ENCODE data around the gene RGS9.
"Not testable (repeated sequence)": the region's sequence is repeated elsewhere in the genome, so short reads cannot be mapped to it uniquely, and the experiment has no call there.

RGS9 gene

DNA sequence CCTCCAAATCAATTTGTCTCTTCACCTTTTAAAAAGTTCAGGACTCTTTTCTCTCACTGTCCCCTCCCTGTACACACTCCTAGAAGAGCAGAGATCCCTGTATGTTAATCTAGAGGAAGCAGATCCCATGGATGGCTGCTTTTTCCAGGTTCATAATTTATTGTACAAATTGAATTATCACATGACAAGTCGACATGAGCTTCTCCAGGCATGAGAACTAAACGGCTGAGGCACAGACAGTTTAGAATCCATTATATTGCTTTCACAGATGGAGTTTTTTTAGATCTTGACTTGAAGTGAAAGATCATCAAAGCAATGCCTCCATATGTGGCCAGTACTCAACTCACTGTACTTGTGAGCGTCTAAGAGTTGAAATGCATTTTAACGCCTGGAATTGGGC lies 47.9 kb downstream of the RGS9 start:
- no peak for DNase-seq

DNA sequence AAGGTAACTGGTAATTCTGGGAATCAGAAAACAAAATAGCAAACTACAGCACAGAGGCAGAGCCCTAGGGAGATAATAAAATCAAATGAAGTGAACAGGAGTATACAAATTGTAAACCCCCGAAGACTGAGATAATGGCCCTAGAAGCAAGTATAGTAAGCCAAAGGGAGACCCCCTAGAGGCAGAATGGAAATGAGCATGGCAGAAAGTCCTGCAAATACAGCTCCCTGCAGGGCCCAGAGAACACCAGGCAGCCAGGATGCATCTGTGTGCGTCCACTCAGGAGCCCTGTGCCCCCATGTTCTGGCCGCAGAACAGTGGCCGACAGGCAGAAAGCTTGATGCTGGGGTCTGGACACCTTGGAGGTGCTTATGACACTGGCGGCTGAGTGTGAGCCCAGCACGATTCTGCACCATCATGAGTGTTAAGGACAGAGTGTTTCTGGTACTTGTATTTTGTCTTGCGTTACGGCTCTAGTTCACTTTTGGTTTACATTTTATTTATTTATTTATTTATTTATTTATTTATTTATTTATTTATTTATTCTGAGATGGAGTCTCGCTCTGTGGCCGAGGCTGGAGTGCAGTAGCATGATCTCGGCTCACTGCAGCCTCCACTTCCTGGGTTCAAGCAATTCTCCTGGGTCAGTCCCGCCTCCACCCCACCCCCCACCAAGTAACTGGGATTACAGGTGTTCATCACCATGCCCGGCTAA lies 48.7 kb downstream of the RGS9 start:
- DNase-seq = no peak

DNA sequence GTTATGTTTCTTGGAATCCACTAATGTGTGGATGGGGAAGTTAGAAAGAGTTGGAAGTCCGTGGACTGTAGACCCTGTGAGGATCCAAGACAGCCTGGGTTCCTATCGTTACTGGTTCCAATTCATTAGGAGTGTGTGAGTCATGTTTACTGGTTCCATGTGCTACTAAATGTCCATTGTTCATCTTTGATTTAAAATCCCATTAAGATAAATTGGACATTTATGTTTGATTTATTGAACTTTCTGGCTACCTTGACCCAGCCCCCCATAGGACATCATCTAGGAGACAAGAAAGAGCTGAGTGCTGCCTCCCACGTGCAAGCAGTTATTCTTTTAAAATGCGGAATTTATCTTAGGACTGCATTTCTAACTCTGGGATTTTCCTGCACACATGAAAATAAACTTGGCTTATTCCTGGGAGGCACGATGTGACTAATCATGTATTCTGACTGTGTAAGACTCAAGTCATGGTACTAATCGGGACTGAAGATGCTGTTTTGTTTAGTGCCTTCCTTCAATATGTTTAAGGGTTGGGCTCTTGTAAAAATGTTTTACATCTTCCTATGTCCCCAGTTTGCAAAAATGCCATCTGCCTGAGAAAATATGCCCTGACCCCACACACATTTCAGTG lies 53.4 kb downstream of the RGS9 start:
- no peak for DNase-seq

DNA sequence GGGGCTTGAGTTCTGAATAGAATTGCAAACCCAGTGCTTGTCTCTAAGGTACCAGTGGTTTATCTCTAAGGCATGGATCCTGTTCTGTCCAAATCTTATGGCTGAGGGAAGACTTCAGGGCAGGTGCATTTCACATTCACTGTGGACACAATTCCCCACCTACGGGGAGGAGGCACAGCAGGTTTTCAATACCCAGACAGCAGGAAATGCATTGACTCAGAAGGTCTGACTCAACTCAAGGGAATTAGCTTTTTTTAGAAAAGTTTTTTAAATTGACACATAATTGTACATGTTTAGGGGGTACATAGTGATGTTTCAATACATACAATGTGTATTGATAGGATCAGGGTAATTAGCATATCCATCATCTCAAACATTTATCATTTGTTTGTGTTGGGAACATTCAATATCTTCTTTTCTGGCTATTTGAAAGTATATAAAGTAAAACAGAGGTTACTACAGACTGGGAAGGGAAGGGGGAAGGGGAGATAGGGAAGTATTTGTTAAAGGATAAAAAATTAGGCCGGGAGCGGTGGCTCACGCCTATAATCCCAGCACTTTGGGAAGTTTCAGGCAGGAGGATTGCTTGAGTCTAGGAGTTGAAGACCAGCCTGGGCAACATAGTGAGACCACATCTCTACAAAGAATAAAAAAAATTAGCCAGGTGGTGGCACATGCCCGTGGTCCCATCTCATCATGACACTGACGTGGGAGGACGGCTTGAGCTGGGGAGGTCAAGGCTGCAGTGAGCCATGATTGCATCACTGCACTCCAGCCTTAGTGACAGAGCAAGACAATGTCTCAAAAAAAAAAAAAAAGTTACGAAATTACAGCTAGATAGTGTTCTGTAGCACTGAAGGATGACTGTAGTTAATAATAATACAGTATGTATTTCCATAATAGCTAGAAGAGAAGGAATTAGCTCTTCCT lies 54.9 kb downstream of the RGS9 start:
- DNase-seq = no peak

DNA sequence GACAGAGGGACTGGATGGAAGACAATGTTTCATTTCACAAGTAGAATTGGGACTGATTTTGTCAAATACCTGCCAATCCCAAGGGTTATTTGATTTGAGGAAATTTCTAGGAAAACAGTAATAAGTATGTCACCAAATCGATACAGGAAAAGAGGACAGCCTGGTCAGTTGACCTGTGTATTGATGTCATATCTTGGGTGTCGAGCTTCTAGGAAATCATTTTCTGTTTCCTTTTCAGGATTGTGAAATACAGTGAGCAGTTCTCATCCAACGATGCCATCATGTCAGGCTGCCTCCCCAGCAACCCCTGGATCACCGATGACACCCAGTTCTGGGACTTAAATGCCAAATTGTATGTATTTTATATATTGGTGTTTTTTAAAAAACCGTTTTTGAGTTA lies 56.1 kb downstream of the RGS9 start:
- no peak for DNase-seq

DNA sequence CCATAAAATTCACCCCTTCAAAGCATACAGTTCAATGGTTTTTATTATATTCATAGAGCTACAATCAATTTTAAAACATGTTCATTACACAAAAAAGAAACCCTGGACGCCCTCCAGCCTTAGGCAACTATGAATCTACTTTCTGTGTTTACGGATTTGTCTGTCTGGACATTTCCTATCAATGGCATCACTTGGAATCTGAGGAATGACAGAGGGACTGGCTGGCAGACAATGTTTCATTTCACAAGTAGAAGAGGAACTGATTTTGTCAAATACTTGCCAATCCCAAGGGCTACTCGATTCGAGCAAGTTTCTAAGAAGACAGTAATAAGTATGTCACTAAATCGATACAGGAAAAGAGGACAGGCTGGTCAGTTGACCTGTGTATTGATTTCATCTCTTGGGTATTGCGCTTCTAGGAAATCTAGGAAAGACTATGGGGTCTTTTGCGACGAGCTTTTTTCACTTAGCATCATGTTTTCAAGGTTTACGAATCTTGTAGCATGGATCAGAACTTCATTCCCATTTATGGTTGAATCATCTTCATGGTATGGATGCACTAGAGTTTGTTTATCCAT lies 56.6 kb downstream of the RGS9 start:
- no peak for DNase-seq

DNA sequence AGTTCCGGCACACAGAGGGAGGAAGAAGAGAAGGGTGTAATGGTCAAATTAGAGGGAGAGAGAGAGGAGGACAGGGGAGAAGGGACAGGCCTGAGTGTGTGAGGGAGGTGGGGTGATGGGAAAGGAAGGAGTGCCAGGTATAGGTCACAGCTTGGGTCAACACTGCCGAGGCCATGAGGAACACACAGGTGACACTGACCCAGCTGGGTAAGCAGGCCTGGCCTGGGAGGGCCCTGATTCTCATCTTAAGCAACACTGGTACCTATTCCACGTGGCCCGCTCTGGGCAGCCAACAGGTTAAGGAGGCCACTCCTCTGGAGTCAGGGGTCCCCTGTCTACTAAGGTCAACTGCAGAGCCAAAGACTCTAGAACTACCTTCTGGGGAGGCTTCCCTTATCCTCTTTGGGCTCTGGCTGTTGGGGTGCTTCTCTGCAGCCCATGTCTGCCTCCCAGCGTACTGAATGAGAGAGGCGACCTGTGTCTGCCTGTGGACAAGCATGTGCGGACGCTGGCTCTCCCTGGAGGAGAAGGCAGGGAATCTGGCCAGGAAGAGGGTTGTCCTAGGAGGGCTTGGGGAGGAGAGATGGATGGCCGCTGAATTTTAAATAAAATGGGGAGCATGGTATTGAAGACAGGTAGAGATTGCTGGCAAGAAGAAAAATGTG lies 57.6 kb downstream of the RGS9 start:
- no peak for DNase-seq

DNA sequence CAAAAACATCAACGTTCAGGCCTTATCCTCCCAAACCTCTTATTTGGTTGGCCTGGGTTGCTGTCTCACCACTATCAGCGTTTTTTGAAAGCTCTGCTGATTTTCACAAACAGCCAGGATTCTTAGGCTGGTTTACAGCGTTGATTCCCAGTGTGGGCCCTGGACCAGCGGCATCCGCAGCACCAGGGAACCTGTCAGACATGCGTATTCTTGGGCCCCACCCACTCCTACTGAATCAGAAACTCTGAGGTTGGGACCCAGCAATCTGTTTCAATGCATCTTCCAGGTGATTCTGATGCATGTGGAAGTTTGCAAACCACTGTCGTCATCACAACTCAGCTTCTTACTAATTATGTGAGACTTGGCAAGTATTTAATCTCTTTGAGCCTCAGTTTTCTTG lies 58.5 kb downstream of the RGS9 start:
- no peak for DNase-seq

DNA sequence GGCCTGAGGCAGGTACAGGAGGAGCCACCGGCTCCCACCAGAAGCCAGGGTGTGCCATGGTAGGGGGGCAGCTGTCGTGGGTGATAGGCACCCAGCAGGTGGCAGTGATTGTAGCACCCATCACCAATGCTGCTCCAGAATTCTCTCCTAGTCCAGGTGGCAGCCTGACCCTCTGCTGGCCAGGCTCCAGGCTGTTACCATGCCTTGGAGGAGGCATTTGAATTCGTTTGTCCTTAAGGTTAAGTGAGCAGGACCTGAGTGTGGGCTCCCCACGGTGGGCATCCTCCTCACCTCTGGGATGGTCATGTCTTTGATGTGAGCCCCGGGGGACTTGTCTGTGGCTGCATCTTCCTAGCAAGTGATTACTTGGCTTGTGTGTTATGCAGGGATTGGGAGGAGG lies 59.4 kb downstream of the RGS9 start:
- no peak for DNase-seq

DNA sequence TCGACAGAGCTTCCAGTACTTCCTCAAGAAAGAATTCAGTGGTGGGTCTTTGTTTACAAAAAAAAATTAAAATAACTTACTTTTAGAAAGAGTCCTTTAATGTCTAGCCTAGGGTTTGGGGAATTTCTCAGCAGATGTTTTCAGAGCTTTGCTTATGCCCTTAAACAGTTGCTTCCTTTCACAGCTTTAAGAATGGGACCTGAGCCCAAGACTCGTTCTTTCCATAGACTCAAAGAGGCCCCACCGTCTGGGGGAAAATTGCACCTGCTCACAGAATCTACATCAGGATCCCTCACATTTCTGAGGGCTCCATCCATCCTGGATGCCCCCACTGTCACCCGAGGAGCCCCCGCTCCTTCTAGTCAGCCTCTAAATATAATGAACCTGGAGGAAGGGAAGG lies 60.0 kb downstream of the RGS9 start:
- no peak for DNase-seq

DNA sequence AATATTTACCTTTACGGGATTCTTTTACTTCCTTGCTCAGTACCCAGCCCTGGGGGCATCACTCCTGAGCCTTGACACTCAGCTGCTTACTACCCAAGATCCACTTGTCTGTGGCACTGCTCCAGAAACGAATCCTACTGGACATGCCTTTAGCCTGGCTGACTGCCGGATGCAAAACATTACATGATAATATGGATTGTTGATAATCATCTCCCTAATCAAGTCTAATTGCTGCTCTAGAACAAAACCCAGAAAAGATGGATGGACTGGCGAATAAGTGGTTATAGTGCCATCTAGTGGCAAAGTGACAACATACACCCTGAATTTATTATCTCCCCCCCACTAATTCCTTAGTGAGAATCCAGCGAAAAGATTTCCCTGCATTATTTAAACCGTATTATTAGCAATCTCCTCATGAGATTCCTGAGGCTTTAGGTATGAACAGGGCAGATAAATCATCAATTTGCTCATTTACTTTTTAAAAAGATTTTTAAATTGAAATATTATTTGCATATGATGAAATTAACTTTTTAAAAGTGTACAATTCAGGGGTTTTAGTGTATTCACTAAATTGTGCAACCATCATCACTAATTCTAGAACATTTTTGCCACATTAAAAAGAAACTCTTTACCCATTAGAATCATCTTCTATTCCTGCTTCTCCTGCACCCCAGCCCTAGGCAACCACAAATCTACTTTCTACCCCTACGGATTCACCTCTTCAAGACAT lies 61.6 kb downstream of the RGS9 start:
- DNase-seq = no peak

DNA sequence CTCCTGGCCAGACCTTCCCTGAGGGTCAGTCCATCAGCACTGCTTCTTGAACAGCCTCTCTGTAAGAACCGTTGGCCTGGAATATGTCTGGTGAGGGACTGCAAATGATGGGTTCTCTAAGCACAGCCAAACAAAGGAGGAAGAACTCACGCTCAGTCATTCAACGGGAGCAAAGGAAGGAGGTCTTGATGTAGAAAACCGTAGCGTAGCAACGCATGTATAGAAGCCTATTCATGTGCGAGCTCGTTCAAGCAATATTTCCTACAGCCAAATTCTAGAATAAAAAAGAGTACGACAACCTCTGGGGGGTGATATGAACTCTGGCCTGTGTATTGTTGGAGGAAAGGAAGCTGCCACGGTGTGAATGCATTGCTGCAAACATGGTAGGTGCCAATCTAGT lies 64.2 kb downstream of the RGS9 start:
- no peak for DNase-seq

DNA sequence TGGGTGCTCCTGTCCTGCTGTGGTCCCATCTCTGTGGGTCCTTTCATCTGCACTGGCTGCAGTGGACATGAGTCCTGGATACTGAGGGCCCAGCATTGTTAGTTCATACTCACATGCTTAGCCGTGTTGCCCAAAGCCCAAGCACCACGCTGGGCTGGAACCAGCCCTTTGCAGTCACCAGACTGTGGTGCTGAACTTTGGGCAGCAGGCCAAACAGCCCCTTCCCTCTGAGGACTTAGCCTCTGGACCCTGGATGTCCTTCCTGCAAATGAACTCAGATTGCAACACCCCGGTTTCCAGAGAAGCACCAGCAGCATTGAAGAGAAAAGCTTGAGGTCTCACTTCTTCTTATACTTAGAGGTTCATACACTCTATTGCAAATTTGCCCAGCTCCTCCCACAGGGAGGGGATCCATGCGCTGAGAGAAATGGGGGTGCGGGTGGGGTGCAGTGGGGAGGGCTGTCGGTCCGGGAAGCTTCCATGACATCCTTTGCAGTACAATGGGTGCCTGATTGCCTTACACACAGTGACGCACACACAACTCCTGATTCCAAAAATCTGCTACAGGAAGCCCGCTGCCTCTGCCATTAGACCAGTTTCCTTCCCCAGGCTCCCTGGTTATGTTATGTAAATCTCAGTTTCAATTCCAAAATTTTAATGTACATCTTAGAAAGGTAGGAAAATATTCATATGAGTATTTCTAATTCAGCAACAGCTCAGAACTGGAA lies 65.8 kb downstream of the RGS9 start:
- DNase-seq = no peak

DNA sequence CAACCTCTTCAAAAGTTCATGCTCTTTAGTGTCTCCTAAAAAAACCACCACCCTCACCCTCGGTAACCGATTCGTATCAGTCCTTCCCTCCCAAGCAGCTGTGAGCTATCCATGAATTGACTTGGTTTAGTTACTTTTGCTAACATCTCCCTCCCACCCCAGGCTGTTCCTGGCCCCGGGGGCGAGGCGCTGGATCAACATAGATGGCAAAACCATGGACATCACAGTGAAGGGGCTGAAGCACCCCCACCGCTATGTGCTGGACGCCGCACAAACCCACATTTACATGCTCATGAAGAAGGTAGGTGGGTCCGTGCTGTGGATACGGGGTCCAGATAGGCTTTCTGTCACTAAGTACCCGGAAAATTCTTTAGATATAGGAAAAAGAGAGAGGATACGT lies 66.8 kb downstream of the RGS9 start:
- no peak for DNase-seq

DNA sequence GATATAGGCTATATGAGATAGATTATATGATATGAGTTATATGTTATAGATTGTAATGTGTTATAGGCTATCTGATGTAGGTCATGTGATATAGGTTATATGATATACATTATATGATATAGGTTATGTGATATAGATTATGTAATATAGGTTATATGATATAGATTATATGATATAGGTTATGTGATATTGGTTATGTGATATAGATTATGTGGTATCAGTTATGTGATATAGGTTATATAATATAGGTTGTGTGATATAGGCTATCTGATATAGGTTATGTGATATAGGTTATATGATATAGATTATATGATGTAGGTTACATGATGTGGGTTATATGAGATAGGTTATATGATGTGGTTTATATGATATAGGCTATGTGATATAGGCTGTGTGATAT lies 68.5 kb downstream of the RGS9 start:
- no peak for DNase-seq

DNA sequence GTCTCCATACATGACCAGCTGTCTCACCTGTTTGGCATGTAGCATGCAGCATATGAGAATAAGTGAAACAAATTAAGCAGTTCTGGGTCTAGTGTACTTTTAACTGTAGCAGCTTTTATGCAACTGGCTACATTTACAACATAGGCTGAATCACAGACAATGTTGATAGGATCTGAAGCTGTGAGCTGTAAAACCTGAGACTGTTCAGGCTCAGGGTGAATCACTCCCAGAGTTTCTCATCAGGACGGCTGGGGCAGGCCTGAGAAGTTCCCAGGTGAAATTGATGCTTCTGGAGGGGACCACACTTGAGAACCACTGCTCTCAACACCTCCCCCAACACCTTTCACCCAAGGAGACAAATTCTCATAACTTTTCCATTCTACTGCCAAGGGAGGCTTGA lies 70.3 kb downstream of the RGS9 start:
- DNase-seq = not testable (repeated sequence)

DNA sequence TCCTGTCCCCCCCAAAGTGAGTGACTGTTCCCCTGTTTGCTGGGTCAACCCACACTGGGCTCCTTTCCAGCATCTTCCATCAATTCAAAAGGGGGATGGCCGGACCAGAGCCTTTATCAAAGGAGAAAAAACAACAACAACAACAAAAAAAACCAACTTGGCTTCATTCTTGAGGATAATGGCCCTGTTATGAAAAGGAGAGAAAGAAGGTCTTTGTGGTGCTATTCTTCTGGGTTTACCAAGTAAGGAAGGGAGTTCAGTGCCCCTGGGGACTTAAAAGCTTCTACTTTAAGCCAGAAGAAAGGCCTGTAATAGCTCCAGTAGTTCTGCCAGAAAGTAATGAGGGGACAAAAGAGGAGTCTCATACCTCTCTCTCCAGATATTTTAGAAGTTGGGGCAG lies 71.5 kb downstream of the RGS9 start:
- no peak for DNase-seq

DNA sequence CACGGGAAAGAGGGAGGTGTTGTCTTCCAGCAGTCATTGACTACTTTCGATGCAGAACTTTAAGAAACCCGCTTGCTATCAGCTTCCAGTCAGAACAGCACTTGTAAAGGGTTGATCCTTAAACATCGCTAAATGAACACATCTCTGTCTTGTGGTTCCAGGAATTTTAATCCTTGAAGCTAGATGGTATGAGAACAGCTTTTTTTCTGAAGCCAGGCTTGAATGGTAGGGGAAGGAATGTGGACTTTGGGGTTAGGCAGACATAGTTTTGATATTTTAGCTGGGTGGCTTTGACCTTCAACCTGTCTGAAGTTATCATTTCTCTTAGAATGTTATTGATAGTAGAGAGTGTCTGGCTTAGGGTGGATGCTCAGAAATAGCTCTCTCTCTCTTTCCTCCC lies 81.1 kb downstream of the RGS9 start:
- DNase-seq = no peak

DNA sequence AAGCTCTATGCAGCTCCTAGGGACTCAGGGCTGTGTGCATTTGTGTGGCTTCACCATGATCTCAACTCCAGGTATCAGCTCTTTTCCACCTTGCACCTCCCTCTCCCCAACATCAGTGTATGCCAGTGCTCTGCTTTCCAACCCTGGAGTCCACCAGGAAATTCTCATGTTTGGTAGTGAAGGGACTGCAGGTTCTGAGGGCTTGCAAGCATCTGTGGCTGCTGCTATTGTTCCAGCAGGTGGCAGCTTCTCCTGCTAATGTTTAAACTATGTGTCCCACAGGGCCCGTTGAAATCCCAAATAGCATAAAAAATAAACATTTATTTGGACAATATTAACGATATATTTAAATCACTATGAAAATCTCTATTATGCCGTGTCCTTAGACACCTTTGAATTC lies 82.0 kb downstream of the RGS9 start:
- DNase-seq = no peak

DNA sequence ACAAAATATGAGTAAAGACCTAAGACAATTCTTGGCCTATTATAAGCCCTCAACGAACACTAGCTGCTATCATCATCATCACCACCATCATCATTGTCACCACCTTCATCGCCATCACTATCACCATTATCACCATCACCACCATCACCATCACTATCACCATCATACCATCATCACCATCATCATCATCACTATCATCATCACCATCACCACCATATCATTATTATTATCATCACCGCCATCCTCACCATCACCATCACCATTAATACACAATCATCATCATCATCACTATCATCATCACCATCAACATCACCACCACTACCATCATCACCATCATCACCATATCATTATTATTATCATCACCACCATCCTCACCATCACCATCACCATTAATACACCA lies 82.5 kb downstream of the RGS9 start:
- no peak for DNase-seq

DNA sequence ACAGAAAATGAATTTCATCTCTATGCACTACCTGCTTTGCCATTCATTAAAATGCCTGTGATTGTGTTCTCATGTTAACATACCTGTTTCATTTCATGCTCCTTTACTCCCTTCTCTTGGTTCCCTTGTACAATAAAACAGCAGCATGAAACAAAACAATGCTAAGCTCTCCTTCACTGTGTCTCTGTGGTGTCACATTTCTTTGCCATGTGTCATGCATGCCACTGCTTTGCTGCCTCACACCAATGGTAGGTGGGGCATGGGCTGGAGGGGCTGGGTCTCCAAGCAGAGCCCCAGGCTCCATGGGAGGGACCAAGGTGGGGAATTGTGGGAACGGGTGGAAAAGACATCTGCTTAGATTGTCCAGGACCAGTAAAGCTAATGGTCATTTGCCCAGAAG lies 83.6 kb downstream of the RGS9 start:
- DNase-seq = no peak

Data from activated CD4-positive, CD25-positive, alpha-beta regulatory T cell treated with anti-CD3 and anti-CD28 coated beads, Interleukin-2, amount 50 U/mL, for 72 hours (primary cell).